GM12801 (cell line): ENCODE measurements around the gene LZTR1.

ENCODE experiments used
- CTCF ChIP-seq: IDR thresholded peaks from one replicate; pipeline ENCODE4 v1.5.1; 2011; ENCODE audit warnings: control low read depth; ENCODE audit not compliant: insufficient read length; ENCODE audit errors: extremely low read depth

Gene LZTR1

GRCh38 chr22:21014726-21015465, 32.8 kb downstream of the LZTR1 start, which contains the start of gene P2RX6:
Gene P2RX6 (plus strand): TSS chr22:21015165. CDS start chr22:21015175, 10 bp downstream.
- TF ChIP-seq CTCF: no peak

- TF ChIP-seq CTCF: no peak
Measured at GRCh38 chr22:21015466-21016006, 33.4 kb downstream of the LZTR1 start.

GRCh38 chr22:21016644-21017420, 34.7 kb downstream of the LZTR1 start:
- no peak for TF ChIP-seq CTCF

GRCh38 chr22:21018314-21018713, 36.2 kb downstream of the LZTR1 start:
- TF ChIP-seq CTCF: no peak

GRCh38 chr22:21020802-21021429, 38.8 kb downstream of the LZTR1 start:
- no peak for TF ChIP-seq CTCF

- TF ChIP-seq CTCF: no peak
Measured at GRCh38 chr22:21022507-21022906, 40.4 kb downstream of the LZTR1 start.
